ENCODE measurements around the gene ZBP1. TPM values are rescaled to one million over a fixed set of nuclear protein-coding genes. Genes with fewer than 3 reads are reported as not detected.

The ZBP1 gene
- polyA plus RNA-seq, 4 donors, result 0.08 to 0.10 TPM; not detected in 2

DNA sequence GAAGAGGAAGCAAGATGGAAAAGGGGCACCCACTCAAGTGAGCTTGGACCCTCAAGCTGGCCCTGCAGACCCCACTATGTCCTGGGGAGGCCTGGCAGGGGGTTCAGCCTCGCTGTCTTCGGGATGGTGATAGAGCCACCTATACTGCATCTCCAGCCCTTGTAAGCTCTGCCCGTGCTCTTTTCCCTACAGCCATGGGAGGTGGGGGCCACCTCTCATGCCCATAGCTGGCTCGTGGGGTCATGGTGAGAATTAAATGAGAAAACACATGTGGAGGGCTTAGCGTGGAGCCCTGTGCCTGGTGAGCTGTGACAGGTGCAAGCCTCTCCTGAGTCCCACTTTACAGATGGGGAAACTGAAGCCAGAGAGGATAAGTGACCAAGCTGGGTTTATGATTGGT is 31.6 kb downstream of the ZBP1 start:
- DNase-seq (ENCODE audit: low read depth in 4 of 4, low spot score in 3 of 4), result no peak

DNA sequence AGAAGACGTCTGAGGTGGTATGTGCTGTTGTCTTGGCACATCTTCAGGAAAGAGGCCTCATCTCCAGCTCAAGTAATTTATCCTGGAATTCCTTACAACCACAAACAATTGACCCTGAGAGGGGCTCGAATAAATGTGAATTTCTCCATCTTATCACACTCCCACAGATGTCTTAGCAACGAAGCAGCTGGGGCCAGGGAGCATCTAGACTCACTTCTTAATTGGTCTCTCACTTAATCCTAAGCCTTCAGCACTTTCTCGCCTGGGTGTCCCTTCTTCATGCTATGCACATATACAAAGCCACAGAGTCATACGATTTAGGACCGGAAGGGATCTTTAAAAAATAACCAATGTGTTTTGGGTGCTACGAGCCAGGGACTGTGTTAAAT is 32.2 kb downstream of the ZBP1 start:
- DNase-seq (ENCODE audit: low read depth in 4 of 4, low spot score in 3 of 4), result no peak

DNA sequence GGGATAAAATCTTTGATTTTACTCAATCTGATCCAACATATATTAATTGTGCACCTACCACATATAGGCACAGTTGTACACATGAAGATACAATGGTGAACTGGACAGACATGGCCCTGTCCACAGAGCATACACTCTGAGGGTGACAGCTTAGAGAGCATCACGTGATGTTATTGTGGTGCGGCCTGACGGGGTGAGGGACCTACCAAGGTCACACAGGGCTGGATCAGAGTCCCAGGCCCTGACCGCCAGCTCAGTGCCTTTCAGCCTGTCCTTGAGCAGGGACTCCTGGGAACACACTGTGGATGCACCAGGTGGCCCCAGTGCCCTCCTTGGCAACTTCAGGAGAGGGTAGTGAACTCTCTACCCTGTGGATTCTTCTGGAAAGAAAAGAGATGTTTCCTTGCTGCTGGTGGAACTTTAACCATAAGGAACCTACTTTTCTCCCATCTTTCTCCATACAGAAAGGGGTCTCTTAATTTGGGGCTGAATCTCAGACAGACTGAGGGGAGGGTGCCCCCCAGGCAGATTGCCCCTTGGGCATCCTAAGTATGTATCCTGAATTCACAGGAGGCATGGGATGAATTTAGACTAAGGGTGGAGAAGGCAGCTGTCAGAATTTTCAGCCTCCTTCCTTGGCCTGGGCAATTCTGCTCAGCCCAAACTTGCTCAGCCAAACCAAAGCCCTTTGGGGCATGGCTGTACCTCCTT is 32.8 kb downstream of the ZBP1 start:
- no peak for DNase-seq (ENCODE audit: low read depth in 4 of 4, low spot score in 3 of 4)

DNA sequence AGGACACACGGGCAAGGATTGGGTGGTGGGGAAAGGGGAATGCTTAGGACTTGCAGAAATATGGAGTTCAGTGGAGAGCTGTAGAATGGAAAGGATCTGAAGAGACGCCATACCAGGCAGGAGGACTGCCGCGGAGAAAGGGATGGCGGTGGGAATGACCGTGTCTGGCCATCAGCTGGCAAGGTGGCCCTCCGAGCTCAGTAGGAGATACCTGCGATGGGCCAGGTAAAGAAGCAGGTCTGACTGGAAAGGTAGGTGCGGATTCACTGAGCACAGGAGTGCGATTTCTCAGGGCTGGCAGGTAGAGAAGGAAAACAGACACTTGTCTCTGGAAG is 33.3 kb downstream of the ZBP1 start:
- DNase-seq (ENCODE audit: low read depth in 4 of 4, low spot score in 3 of 4), result no peak

DNA sequence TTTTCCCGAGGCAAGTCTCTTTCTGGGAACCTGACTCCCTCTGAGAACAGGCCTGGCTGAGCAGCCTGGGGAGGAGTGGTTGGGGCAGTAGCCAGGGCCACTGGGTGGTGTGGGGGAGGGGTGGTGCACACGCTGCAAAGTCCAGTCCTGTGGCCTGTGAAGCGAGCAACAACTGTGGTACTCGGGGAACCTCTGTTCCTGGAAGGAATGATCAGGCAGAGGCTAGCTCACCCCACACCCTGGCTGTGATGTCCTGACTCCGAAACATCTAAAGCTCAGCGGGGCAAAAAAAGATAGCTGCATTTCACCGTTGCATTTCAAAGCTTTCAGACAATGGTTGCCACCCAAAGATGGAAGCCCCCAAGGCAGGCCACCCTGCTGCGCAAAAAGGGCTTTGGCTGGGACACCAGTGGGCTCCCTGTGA is 33.8 kb downstream of the ZBP1 start:
- DNase-seq (ENCODE audit: low read depth in 4 of 4, low spot score in 3 of 4), result no peak

DNA sequence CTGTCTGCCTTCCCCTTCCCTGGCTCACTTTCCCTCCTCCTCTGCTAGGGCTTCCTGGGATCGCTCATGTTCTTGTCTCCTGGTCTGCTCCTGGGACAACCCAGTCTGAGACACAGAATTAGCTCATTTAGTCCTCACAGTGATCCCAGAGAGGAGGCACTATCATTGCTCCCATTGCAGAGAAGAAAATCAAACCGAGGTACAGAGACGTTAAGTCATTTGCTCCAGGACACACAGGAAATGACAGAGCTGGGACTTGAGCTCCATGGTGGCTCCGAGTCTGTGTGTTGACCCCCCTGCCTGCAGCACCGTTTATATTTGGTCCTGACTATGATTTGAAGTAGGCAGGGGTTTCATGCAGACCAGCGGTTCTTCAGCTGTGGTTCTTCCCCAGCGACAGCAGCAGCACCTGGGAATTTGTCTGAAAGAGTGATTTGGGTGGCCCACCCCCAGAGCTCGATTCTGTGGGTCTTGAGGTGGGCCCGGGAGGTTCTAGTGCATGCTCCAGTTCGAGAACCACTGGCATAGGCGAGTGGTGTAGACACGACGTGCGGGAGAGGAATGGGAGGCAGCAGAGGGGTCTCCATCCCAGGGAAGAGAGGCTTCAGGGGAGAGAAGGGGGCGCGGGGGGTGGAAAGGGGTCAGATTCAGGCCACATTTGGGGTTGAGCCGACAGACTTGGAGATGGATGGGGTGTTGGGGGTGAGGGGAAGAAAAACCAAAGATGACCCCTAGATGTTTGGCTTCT is 34.6 kb downstream of the ZBP1 start:
- DNase-seq (ENCODE audit: low read depth in 4 of 4, low spot score in 3 of 4), result no peak

DNA sequence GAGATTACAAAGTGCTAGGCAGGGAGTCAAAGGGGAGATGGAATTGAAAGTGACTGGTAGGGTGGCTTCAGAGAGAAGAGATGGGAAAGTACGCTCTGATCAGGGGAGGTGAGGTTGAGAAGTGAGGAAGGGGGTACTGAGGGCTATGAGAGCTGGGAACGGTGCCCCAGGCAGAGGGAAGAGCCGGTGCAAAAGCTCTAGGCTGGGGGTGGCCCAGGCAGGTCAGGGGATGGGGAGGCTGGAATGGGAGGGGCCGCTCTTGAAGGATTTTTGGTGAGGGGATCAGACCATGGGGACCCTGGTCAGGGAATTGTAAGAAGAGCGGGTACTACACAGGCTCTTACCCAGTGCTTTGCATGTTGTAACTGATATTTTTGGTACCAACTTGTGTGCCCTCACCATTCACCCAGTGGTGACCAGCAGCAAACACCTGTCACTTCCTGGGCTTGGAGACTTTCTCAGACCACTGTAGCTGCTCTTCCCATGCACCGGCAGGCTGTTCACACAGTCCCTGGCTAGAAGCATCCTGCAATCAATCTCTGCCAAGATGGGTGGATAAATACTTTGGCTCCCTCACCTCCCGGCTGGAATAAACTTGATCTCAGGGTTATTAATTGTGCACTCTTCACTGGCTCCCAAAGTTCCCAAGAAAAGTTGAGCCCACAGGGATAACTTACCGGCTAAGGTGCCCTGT is 35.3 kb downstream of the ZBP1 start:
- no peak for DNase-seq (ENCODE audit: low read depth in 4 of 4, low spot score in 3 of 4)

DNA sequence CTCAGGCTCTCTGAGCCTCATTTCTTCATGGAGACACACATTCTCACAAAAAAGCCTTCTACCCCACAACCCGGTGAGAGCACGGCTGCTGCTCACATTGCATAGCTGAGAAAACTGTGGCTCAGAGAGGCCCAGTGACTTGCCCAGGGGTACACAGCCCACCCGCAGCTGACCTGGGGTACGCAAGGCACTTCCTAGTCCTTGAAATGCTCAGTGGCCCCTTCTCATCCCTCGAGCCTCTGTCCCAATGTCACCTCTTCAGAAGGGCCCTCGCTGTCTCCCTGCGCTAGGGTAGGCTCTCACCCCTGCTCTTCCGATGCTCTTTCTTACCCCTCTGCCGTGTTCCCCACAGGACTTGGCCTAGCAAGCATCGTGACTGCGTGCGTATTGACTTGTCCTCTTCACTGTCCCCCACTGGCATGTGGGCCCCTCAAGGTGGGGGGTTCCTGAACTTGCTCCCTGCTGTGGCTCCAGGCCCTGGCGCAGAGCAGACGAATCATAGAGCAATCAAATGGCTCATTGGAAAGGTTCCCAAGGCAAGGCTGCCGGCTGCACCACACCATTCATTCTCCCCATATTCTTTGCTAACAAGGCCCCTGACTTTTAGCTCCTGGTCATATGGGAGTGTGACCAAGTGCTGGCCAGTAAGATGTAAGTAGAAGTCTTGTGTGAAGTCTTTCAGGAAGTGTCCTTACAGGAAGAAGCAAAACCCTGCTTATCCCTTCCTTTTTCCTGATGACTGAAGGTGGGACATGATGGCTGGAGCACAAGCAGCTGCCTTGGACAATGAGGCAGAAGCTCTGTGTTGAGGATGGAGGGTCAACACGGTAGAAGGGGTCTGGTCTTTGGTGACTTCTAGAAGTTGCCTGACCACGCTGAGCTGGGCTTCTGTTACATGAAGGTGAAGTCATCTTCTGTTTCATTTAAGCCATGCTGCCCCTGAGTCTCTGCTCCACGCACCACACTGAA is 36.7 kb downstream of the ZBP1 start:
- DNase-seq (ENCODE audit: low read depth in 4 of 4, low spot score in 3 of 4), result no peak

DNA sequence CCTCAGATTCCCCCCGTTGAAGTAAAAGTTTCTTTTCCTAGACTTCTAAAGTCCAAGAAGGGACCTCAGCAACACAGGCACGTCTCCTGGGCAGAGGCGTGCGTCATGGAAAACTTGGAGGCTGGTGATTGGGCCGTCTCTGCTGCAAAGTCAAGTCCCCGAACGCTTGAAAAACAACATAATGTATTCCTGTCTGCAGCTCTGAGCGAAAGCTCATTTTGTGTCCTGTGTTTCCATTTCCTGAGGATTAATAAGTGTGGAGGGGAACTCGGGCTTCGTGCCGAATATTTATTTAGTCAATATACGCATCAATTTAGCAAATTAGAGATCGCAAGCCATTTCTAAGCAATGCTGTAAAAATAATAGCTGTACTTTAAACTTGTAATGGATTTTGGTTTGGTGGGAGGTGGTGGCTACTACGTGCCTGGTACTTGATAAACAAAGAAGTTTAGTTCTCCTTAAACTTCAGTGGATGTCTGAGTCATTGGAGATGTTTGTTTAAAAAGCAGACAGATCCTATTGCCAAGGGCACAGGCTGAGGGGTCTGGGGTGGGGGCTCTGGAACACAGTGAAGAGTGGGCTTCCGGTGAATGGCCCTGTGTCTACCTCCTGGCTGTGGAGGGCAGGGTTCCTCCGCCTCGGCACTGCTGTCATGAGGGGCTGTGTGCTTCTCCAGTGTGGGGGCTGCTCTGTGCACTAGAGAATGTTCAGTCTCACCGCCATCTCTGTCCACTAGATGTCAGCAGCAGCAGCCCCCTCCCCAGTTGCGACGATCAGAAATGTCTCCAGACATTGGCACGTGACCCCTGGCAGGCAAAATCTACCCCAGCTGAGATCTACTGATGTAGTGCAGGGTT is 37.6 kb downstream of the ZBP1 start:
- DNase-seq (ENCODE audit: low read depth in 4 of 4, low spot score in 3 of 4), result no peak

DNA sequence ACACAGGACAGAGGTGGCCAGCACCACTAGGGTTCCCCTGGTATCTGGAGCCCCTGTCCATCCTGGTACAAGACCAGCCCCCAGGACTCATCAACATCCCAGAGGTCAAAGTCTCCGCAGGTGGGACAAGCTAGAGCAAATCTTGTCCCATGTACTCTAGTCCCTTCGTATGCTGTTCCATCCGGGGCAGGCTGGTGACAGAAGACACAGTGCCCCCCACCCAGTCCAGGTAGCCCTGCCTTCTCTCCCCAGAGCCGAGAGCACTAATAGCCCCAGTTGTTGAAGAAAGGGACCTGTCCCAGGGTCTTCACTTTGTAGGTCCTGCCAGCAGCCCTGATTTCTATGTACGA is 38.2 kb downstream of the ZBP1 start:
- no peak for DNase-seq (ENCODE audit: low read depth in 4 of 4, low spot score in 3 of 4)

DNA sequence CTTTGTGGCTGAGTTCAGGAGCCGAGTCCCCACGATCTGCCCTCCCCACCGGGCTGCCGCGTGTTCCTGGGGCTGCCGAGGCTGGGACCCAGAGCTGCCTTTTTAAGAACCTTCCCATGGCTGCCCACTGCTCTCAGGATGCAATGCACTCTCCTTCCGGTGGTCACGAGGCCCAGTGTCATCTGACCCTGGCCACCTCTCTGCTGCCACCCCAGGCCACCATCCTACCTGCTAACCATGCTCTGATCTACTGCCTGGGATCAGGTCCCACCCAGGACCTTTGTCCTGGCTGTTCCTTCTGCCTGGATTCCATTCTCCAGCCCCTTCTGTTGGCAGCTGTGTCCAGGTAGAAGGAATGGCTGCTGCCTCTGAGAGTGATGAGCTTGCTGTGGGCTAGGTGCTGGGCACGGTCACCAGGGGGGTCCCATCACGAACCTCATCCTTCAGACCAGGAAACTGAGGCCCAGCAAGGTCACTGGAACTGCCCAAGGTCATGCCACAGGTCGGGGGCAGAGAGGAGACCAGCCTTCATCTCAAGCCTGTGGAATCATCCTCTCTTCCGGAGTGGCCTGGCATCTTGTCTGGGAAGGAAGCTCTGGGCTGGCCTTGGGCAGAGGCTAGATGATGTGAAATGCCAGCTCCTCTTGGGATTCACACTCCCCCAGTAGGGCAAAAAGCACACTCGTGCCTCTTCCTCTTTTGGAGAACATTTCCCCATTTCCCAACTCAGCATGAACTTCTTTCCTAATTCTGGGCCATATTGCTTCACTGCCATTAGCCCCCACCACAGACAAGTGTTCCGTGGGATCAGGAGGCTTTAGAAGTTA is 38.8 kb downstream of the ZBP1 start:
- no peak for DNase-seq (ENCODE audit: low read depth in 4 of 4, low spot score in 3 of 4)

DNA sequence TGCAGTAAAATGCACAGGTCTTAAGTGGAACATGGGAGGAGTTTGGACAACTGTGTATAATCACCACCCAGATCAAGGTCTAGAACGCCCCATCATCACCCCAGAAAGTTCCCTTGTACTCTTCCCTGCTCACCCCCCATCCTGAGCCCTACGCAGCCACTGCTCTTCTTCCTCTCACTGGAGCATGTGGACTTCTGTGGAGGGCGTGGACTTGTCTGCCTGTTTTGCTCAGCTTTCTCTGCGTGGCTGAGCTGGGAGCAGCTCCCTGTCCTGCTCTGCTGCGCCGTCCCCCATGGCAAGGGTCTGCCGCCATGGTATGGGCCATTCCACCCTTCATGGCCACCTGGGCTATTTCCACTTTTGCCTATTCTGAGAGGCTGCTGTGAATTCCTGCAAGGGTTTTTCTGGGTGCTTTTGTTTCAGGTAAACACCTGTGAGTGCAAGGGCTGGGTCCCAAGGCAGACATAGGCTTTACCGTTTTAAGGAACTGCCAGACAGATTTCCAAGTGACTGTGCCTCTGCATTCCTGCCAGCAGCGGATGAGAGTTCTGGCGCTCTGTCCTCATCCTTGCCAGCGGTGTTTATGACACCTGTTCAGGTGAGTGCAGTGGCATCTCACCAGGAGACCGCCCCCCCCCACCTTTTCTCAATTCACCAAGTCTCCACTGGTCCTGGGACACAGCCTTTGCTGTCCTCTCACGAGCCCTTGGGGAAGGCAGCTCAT is 39.6 kb downstream of the ZBP1 start:
- no peak for DNase-seq (ENCODE audit: low read depth in 4 of 4, low spot score in 3 of 4)

DNA sequence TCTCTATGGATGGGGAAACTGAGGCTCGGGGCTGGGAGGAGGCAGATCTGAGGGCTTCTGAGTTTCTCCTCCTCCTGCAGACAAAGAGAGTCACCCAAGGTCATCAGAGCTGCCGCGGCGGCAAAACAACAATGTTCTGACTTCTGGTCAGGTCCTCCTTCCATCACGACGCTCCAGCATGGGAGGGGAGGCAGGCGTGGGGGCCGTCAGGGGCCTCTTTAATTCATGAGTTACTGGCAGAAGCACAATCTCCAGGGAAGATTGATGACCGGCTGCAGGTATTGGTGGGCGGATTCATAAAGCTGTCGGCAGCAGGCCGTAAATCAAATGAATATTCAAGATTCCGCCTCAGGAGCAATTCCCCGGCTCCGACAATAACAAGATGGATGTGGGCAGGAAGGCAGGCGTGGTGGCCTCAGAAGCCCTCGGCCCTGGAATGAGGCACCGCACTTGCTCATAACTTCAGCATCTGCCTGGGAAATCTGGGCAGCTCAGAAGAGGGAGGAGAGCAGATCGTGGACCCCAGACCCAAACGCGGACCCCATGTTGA is 40.3 kb downstream of the ZBP1 start:
- DNase-seq (ENCODE audit: low read depth in 4 of 4, low spot score in 3 of 4), result no peak

DNA sequence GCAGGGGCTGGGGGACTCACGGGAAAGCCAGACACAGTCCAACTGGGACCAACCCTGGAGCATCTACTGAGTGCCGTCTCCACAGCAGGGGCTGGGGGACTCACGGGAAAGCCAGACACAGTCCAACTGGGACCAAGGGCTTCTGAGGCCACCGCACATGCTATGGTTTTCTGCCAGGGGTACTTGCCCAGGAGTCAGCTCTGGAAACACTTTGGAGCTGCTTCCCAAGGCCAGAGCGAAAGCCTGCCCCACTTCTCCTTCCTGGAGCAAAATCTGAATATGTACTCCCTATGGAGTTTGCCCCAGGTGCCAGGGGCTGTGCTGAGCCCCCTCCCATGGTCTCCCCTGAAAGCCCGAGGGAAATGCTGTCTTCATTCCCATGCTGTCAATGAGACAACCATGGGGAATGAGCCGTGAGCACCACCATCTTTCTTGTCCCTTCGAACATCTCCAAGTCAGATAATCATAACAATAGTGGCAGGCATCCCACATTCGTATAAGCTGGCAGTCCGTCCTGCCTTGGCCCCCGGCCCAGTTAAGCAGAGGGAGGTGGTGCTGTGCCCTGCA is 40.8 kb downstream of the ZBP1 start:
- DNase-seq (ENCODE audit: low read depth in 4 of 4, low spot score in 3 of 4), result no peak

DNA sequence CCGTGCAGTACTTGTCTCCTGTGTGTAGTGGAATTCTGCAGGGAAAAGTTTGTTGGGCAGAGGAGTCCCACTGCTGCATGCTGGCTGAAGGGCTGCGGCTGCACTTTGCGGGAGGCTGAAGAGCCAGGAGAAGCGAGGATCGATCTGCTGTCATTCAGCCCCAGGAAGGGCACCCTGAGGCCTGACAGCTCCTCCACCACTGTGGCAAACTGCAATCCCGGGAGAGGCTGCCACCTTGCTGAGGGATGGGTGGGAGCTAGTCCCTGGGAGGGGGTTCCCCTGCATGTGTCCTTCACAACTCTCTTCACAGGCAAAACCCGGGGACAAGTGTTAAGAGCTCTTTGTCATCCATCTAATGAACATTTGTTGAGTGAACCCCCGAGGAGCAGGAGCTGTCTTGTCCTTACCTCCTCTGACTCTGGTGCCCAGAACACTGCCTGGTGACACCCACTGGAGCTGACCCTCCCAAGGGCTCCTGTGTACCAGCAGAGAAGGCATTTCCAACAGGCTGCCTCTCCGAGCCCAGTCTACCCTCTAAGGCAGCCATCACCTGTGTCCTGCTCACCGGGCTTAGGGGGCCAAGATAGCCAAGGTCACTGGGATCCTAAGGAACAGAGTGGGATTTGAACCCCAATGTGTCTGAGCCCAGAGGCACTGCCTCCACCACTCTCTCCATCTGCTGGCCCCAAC is 41.6 kb downstream of the ZBP1 start:
- DNase-seq (ENCODE audit: low read depth in 4 of 4, low spot score in 3 of 4), result no peak

DNA sequence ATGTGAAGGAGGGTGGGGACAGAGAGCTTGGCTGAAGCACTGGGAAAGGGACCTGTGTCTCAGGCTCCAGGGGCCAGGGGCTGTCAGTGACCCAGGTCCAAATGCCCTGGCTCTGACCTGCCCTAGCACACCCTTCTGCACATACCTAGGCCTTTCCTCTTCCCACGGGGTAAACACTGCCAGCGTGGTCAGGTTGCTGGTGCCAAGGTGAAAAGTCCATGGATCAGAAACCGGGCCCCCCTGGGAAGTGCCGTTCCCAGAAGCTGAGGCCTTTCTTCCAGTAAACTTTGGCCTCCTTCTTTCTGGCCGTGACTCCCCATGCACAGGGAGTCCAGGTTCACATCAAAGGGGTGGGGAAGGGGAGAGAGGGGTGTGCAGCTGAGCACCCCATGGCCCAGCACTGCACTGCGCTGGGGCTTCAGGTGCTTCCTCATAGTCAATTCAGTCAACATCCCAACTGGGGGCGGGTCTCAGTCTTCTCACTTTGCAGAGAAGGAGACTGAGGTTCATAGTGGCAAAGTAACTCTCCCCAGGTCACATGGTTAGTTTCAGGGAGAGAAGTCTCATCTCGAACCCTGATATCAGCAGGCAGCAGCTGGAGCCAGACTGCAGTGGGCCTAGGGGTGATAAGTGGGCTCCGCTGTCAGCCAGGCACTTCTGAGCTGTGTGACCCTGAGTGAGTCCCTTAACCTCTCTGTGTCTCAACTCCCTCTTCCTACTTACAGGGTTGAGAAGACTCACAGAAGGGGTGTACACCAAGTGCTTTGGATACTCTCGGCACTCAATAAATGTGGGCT is 42.3 kb downstream of the ZBP1 start:
- no peak for DNase-seq (ENCODE audit: low read depth in 4 of 4, low spot score in 3 of 4)

All from left renal pelvis (tissue), 4 donors.